ENCODE data around the gene DENND6B. TPM values are rescaled to one million over a fixed set of nuclear protein-coding genes. Genes with fewer than 3 reads are reported as not detected.

Gene DENND6B
- total and polyA plus RNA-seq, 2 donors (not counting 3 experiments of a cell fraction or from before 2014, with no cell fraction given) = 4.1 to 5.9 TPM

GRCh38 chr22:50357222-50357621 lies 30.4 kb upstream of the DENND6B start:
- FAIRE-seq (no peak), DNase-seq (ENCODE audit: low read depth, low spot score) (no peak)
- Histone ChIP-seq H3K4me1 (ENCODE audit: control insufficient read depth, extremely low read depth, insufficient read depth, low read length) (no peaks in the 10 kb centered on the region), H3K9me3 (replicated peaks; ENCODE audit: control insufficient read depth, insufficient read depth, low read length) (no peaks in the 10 kb centered on the region), H3K79me2 (ENCODE audit: control insufficient read depth, insufficient read depth, low read length) (peaks cover 48% of the 10 kb centered on the region), H3K4me2 (ENCODE audit: insufficient read depth, low read length) (no peak overlapping the region), H3K27me3 (ENCODE audit: control insufficient read depth in 2 of 2, insufficient read depth in 2 of 2, low read length in 2 of 2) (no peaks in the 10 kb centered on the region), H3K9ac (replicated peaks; ENCODE audit: extremely low read depth, insufficient read depth, low read length) (no peak overlapping the region), H3K27ac (ENCODE audit: insufficient read depth, low read depth, low read length) (no peak overlapping the region), H3K9me1 (replicated peaks; ENCODE audit: control insufficient read depth, extremely low read depth, insufficient read depth, low read length) (no peaks in the 10 kb centered on the region), H2AFZ (ENCODE audit: low read depth, low read length) (no peak overlapping the region), H4K20me1 (replicated peaks; ENCODE audit: control insufficient read depth, extremely low read depth, insufficient read depth, low read length) (no peaks in the 10 kb centered on the region), H3K4me3 (replicated peaks in 1 of 3; ENCODE audit: insufficient read depth in 1 of 3, low read depth in 1 of 3, low read length in 3 of 3) (no peak overlapping the region), H3K36me3 (ENCODE audit: control insufficient read depth in 2 of 2, extremely low read depth in 1 of 2, insufficient read depth in 2 of 2, low read length in 2 of 2) (peaks cover under 1 to 9% of the 10 kb centered on the region in 2 experiments)
- CTCF ChIA-PET = interaction anchor here (1.1 kb wide), 1 partner anchor 42 kb away, joined by 4 read pairs; no protein-coding TSS in a partner anchor
- intact Hi-C loops (cut with micrococcal nuclease) = no loop called here
- dilution Hi-C loops (cut with MboI; ENCODE audit: extremely low pct_ligation_motif_present, low sequenced_read_pairs) = no loop called here
- no TSS peak for BruUV-seq (replicated peaks)
- POLR2A ChIA-PET = interaction anchor here (0.6 to 0.7 kb wide), 2 partner anchors 37 to 93 kb away, joined by 3 read pairs; no protein-coding TSS in a partner anchor
- no peak for TF ChIP-seq MAX (IDR thresholded peaks at IDR 0.05; ENCODE audit: insufficient read depth, insufficient read length)
- no peak for TF ChIP-seq EZH2 (IDR thresholded peaks at IDR 0.05; ENCODE audit: borderline replicate concordance, low read depth, low read length, severe bottlenecking)
- TF ChIP-seq GATA2 (IDR thresholded peaks at IDR 0.05; ENCODE audit: insufficient read depth, insufficient read length, low read depth, low read length) = no peak
- TF ChIP-seq POLR2A (IDR thresholded peaks at IDR 0.05; ENCODE audit: low read depth, low read length) = no peak
- no peak for TF ChIP-seq POLR2AphosphoS5 (IDR thresholded peaks at IDR 0.05; ENCODE audit: insufficient read depth, low read depth, low read length)
- TF ChIP-seq MYC (IDR thresholded peaks at IDR 0.05; ENCODE audit: low read depth, low read length) = no peak
- no peak for TF ChIP-seq FOS (IDR thresholded peaks at IDR 0.05; ENCODE audit: borderline replicate concordance, insufficient read depth, low read length)
- no peak for TF ChIP-seq CTCF (IDR thresholded peaks at IDR 0.05; ENCODE audit: extremely low read depth in 1 of 2, insufficient read depth in 1 of 2, low read depth in 1 of 2, low read length in 2 of 2)
- no peak for TF ChIP-seq JUN (IDR thresholded peaks at IDR 0.05; ENCODE audit: borderline replicate concordance, insufficient read depth, insufficient read length, low read depth)

Data from endothelial cell of umbilical vein (primary cell).